ENCODE data around the gene COLEC11.

DNA sequence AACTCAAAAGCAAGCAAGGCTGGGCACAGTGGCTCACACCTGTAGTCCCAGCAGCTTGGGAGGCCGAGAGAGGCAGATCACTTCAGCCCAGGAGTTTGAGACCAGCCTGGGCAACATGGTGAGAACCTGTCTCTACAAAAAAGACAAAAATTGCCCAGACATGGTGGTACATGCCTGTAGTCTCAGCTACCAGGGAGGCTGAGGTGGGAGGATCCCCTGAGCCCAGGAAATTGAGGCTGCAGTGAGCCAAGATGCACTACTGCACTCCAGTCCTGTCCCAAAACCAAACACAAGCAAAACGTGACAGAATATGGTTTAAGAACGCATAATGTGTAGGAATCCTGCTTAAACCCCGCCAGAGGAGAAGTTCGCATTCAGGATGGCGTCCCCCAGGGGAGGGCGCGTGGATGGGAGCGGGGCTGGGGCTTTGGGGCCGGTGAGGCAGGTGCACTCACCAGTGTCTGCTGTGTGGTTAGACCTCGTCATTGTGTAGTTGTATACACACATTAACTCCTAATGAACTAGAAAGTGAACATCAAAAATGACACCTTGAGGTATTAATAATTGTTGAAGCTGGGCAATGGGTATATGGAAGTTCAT lies 5.4 kb downstream of the COLEC11 start:
- TF ChIP-seq, protein P1, sequence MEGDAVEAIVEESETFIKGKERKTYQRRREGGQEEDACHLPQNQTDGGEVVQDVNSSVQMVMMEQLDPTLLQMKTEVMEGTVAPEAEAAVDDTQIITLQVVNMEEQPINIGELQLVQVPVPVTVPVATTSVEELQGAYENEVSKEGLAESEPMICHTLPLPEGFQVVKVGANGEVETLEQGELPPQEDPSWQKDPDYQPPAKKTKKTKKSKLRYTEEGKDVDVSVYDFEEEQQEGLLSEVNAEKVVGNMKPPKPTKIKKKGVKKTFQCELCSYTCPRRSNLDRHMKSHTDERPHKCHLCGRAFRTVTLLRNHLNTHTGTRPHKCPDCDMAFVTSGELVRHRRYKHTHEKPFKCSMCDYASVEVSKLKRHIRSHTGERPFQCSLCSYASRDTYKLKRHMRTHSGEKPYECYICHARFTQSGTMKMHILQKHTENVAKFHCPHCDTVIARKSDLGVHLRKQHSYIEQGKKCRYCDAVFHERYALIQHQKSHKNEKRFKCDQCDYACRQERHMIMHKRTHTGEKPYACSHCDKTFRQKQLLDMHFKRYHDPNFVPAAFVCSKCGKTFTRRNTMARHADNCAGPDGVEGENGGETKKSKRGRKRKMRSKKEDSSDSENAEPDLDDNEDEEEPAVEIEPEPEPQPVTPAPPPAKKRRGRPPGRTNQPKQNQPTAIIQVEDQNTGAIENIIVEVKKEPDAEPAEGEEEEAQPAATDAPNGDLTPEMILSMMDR (IDR thresholded peaks at IDR 0.05; ENCODE audit: low read length): no peak
- TF ChIP-seq EZH2 (IDR thresholded peaks at IDR 0.05; ENCODE audit: borderline replicate concordance, low read length): no peak

Measured in OCI-LY1 (cell line).